HL-60 (cell line): ENCODE results near the gene MLXIPL.

Experiments used
- DNase-seq, 2 experiments: peaks; one replicate each; pipeline ENCODE4 v3.0.0-alpha.2; 2010 to 2020; ENCODE audit warnings: low read depth in 1 of 2, low spot score in 1 of 2
- H3K27ac ChIP-seq: fragments of 250-450 bp; sonication (Bioruptor Pico); replicated peaks from 2 replicates; pipeline ENCODE4 v1.5.1; 2020; ENCODE audit warnings: mild to moderate bottlenecking, moderate library complexity
- H3K27me3 ChIP-seq: fragments of 250-450 bp; sonication (Bioruptor Pico); 2 replicates; pipeline ENCODE4 v1.5.1; 2021; ENCODE audit warnings: mild to moderate bottlenecking, moderate library complexity; ENCODE audit not compliant: insufficient read depth, poor library complexity, severe bottlenecking
- H3K4me3 ChIP-seq: replicated peaks from 2 replicates; pipeline ENCODE4 v1.5.1; 2011; ENCODE audit warnings: mild to moderate bottlenecking, control low read depth, low read length; ENCODE audit not compliant: insufficient read depth
- CTCF ChIP-seq: IDR thresholded peaks from one replicate; pipeline ENCODE4 v1.5.1; 2011; ENCODE audit warnings: low read length, control low read depth, inconsistent platforms; ENCODE audit not compliant: insufficient read depth
- GABPA ChIP-seq: IDR thresholded peaks from 2 replicates; pipeline ENCODE4 v1.6.1; 2012; ENCODE audit warnings: low read depth
- POLR2AphosphoS5 ChIP-seq: IDR thresholded peaks from 2 replicates; pipeline ENCODE4 v1.6.1; 2012; ENCODE audit warnings: low read depth
- REST ChIP-seq: IDR thresholded peaks from 2 replicates; pipeline ENCODE4 v1.6.1; 2012; ENCODE audit warnings: low read depth; ENCODE audit not compliant: insufficient replicate concordance
- SPI1 ChIP-seq: IDR thresholded peaks from 2 replicates; pipeline ENCODE4 v1.6.1; 2012; ENCODE audit warnings: low read depth, mild to moderate bottlenecking, borderline replicate concordance
- long read RNA-seq: library from polyadenylated mRNA; unstranded; transcript quantifications from one replicate; pipeline ENCODE4 v2.0.0, GENCODE V29; 2020

Gene MLXIPL
- long read RNA-seq = 0 reads

GRCh38 chr7:73623798-73624668, at the start of gene MLXIPL:
Gene MLXIPL (minus strand): TSS chr7:73624522. CDS start chr7:73624492, 30 bp downstream.
- H3K27me3 ChIP-seq = peaks cover 43% of the 10 kb centered on the region
- peak within 1 kb of the TSS; percentile 26 for H3K4me3 ChIP-seq
- no peak for TF ChIP-seq POLR2AphosphoS5
- TF ChIP-seq SPI1 = no peak
- no peak for TF ChIP-seq GABPA
- no peak for TF ChIP-seq REST
- no peak for TF ChIP-seq CTCF
- peak in 1 of 2 experiments; percentile 47 for DNase-seq
- no peak within 1 kb of the TSS for H3K27ac ChIP-seq

- DNase-seq = no peak
- H3K27me3 ChIP-seq = peaks cover 27% of the 10 kb centered on the region
- H3K4me3 ChIP-seq = no peak overlapping the region
- no peak overlapping the region for H3K27ac ChIP-seq
- no peak for TF ChIP-seq CTCF
- no peak for TF ChIP-seq GABPA
- no peak for TF ChIP-seq POLR2AphosphoS5
- no peak for TF ChIP-seq REST
- no peak for TF ChIP-seq SPI1
These were observed 47.6 kb upstream of the MLXIPL start for GRCh38 chr7:73671857-73672445.

- Histone ChIP-seq H3K4me3 (no peak overlapping the region), H3K27me3 (peaks cover 27% of the 10 kb centered on the region), H3K27ac (no peak overlapping the region)
- no peak for DNase-seq
- TF ChIP-seq REST (no peak), CTCF (no peak), SPI1 (no peak), GABPA (no peak), POLR2AphosphoS5 (no peak)
These were observed 47.0 kb upstream of the MLXIPL start for GRCh38 chr7:73671322-73671661.
